ENCODE results near the gene TCEANC.
"Not testable (repeated sequence)": the region's sequence is repeated elsewhere in the genome, so short reads cannot be mapped to it uniquely, and the experiment has no call there.

The TCEANC gene

DNA sequence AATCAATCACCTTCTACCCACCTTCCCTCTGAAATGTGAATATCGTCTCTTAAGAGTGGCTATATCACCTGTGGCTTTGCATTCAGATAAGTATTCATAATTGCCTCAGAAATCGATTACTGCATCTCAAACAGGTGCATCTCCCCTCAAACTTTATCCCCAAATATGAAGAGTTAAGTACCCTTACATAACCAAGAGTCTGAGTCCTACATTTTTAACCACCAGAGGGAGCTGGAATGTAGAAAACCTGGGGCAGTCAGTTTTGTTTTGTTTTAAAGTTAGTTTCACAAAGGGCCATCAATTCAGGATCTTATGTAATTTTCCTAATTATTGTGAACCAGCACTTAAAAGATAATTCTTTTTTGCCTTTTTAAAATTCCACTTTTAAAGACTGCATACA, 5.7 kb downstream of the TCEANC start:
- peak in 1 of 3 donors; percentile 20 for DNase-seq (ENCODE audit: low read depth in 3 of 3)

DNA sequence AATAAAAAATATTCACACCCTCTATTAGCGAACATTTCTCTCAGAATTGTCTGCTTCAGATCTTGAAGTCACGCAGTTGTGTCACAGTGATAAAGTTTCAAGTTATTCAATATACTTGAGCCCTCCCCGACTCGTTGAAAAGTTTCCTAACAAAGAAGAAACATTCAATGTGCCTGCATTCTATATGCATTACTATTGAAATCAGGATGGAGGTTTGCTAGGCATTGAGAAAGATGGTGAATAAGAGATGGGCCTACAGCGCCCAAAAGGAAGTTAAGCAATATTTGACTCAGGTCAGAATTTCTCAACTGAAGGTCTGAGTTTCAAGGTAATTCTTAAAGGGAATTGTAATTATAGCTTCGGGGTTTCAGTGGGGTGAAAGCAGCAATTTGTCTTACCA, 6.1 kb downstream of the TCEANC start:
- no peak for DNase-seq (ENCODE audit: low read depth in 3 of 3)

DNA sequence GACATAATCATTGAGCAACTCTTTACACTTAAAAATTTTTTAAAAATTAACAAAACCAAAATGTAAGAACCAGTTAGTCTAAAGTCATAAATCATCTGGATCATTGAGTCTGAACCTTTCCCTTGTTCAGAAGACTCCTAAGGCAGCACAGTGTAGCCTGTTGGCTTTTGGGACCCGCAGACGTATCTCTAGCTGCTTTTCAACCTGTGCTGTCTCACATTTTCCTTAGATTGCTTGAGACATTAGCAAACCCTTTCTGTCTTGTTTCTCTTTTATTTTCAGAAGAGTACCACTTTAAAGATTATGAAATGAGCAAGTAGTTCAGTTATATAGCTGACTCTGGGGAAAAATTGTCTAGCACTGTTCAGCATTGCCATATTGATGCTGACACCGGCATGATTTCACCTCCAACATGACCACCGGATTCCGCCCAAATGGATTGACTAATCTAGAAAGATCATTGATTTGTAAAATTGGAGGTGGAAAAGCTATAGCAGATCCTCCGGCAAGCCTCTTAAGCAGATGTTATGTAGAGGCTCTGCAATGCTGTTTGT, 8.9 kb downstream of the TCEANC start:
- DNase-seq (ENCODE audit: low read depth in 3 of 3), result no peak

GRCh38 chrX:13662355-13662791, 9.4 kb downstream of the TCEANC start:
- DNase-seq (ENCODE audit: low read depth in 3 of 3), result no peak

DNA sequence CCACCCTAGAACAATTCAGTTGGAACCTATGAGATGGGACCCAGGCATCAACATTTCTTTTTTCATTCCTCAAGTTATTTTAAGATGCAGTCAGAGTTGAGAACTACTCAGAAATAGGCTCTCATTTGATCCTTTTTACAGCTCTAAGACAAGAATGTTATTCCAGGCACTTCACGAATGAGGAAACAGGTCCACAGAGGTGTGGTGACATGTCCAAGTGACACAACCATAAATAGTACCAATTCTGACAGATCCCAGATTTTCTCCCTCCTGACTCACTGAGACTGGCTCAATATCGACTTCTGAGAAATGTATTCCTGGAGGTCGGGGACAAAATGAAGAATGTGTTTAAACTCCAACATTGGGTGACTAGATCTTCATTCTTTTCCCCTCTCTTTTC, 11.1 kb downstream of the TCEANC start:
- no peak for DNase-seq (ENCODE audit: low read depth in 3 of 3)

GRCh38 chrX:13666836-13667235, 13.9 kb downstream of the TCEANC start:
- DNase-seq (ENCODE audit: low read depth in 3 of 3), result no peak

GRCh38 chrX:13667919-13668318, 15.0 kb downstream of the TCEANC start:
- no peak for DNase-seq (ENCODE audit: low read depth in 3 of 3)

GRCh38 chrX:13669246-13669737, 16.4 kb downstream of the TCEANC start:
- peak in 2 of 3 donors; percentile 29 for DNase-seq (ENCODE audit: low read depth in 3 of 3)

DNA sequence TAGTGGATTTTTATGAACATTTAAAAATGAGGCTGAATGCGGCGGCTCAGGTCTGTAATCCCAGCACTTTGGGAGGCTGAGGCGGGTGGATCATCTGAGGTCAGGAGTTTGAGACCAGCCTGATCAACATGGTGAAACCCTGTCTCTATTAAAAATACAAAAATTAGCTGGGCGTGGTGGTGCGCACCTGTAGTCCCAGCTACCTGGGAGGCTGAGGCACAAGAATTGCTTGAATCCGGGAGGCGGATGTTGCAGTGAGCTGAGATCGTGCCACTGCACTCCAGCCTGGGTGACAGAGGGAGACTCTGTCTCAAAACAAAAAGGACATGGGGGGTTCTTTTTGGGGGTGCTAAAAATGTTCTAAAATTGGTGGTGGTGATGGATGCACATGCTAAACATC, 16.8 kb downstream of the TCEANC start:
- DNase-seq (ENCODE audit: low read depth in 3 of 3), result not testable (repeated sequence)

- no peak for DNase-seq (ENCODE audit: low read depth in 3 of 3)
Measured at GRCh38 chrX:13670197-13670596, 17.3 kb downstream of the TCEANC start.

DNA sequence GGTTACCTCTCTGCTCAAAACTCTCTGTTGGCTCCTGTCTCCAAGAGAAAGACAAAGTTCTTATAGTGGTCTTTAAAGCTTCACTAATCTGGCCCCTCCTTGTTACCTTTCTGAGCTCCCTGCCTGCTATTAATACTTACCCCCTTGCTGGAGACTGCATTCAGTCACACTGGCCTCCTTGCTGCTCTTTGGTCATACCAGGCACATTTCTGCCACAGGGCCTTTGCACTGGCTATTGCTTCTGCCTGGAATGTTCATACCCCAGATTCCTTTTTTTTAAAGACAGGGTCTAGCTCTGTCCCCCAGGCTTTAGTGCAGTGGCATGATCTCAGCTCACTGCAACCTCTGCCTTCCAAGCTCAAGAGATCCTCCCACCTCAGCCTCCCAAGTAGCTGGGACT, 20.1 kb downstream of the TCEANC start:
- DNase-seq (ENCODE audit: low read depth in 3 of 3), result no peak

DNA sequence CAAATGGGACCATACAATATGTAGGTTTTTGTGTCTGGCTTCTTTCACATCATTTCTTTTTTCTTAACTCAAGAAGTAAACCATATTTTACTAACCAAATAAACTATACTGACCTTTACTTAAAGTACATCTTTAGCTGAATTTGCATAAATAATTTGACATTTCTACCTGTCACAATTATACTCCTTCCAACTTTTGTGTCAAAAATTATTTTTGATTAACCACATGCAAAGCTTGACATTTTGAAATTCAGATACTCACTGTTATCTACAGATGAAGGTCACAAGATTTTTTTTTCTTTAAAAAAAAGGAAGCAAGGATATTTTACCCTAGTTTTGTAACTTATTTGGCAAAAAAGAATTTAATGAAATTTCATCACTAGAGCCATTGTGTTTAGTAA, 23.9 kb downstream of the TCEANC start:
- DNase-seq (ENCODE audit: low read depth in 3 of 3), result no peak

DNA sequence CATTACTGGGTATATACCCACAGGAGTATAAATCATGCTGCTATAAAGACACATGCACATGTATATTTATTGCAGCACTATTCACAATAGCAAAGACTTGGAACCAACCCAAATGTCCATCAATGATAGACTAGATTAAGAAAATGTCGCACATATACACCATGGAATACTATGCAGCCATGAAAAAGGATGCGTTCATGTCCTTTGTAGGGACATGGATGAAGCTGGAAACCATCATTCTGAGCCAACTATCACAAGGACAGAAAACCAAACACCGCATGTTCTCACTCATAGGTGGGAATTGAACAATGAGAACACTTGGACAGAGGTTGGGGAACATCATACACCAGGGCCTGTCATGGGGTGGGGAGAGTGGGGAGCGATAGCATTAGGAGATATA, 26.8 kb downstream of the TCEANC start:
- DNase-seq (ENCODE audit: low read depth in 3 of 3), result not testable (repeated sequence)

- no peak for DNase-seq (ENCODE audit: low read depth in 3 of 3)
Measured at GRCh38 chrX:13681595-13681994, 28.7 kb downstream of the TCEANC start.

DNA sequence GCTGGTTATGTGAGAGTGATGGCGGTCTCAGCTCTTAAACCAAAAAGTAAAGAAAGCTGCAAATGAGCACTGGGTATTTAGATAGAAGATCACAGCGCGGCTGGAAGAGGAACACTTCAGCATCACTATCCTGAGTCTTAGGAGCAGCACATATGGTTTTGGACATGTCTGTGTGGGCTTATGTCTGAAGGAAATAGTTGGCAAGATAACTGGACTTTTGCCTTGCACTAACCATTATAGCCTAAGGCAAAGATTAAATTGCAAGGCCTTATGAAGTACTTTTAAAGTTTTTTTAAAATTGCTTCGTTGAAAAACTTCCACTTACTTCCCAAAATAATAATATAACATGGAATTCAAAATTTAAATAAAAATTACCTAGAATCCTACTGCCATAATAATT, 31.4 kb downstream of the TCEANC start:
- DNase-seq (ENCODE audit: low read depth in 3 of 3), result no peak

DNA sequence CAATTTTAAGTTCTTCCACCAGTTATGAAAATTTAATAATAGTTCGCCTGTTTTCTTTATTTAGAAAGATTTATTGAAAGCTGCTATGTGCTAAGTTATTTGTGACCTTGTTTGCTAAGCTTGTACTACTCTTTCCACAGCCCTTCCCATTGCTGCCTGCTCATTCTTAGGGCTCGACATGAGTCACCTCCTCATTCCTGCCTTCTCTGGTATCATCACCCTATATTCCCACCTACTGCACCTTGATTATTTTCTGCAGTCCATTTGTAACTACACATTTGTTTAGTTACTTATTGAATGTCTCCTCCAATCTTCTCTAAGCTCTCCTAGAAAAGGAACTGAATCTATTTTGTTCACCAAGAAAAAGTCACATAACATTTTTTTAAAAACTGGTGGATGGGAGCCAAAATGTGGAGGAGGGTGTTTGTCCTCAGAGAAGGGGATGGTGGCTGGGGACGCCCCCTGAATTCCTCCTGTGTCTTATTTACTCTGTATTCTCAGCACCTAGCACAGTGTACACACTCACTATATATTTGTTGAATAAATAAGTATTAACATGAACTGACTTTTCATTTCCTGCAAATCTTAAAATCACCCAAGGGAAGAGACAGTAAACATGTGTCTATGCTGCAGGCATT, 32.3 kb downstream of the TCEANC start:
- DNase-seq (ENCODE audit: low read depth in 3 of 3), result no peak

DNA sequence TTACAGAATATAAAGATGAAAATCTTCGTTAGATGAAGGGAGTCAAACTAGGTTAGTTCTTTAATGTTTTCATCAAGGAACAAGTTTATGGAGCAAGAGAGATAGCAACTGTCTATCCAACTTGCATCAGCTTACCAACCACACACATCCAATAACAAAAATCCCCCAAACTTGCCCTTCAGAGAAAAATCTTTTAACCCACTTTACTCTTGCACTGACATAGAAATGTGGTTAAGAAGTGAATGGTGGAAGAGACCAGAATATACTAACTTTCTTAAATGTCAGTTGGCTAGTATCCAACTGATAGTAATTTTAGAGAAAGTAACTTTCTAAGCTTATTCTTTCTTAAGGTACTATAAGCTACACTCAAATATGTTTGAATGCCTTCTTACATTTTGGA, 34.3 kb downstream of the TCEANC start:
- no peak for DNase-seq (ENCODE audit: low read depth in 3 of 3)

GRCh38 chrX:13688384-13688957, 35.5 kb downstream of the TCEANC start:
- no peak for DNase-seq (ENCODE audit: low read depth in 3 of 3)

DNA sequence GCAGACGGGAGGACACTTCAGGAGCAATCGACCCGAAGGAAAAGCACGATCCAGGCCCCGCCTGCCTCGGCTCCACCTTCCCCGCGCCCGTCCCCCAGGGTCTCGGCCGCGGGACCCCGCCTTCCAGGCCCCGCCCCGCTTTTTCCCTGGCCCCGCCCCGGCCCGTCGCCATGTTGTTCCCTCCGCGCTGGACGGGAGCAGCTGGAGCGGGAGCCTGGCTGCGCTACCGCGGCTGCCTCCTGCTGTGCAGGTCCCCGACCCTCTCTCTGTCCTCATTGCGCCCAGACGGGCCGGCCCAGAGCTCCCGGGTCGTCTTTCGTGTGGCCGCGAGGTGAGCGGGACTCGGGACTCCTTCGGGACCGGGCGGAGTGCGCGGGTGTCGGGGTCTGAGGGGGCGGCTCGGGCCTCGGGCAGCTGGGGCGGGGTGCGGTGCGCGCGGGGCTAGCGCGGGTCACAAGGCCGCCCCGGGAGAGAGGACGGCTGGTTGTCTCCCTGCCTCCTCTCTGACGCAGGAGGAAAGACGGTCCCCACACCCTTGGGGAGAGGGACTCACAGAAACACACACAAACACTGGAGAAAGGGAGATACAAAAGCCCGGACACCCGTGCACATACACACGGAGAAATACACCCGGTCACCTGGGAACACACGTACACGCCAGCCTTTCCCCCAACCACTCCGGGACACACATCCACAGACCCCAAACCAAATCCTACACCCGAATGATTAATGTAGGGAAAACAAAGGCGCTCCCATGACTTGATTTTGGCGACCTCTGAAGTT, 36.2 kb downstream of the TCEANC start, which contains the start of gene RAB9A:
Gene RAB9A, plus strand, starts transcription at position 171 of the 783 bp plus-strand sequence. CDS start 19,619 bp downstream, outside the sequence.
- DNase-seq (ENCODE audit: low read depth in 3 of 3), result peak; percentile 63 to 76 (median 69)

- DNase-seq (ENCODE audit: low read depth in 3 of 3), result no peak
Measured at GRCh38 chrX:13689741-13690211, 36.8 kb downstream of the TCEANC start.

DNA sequence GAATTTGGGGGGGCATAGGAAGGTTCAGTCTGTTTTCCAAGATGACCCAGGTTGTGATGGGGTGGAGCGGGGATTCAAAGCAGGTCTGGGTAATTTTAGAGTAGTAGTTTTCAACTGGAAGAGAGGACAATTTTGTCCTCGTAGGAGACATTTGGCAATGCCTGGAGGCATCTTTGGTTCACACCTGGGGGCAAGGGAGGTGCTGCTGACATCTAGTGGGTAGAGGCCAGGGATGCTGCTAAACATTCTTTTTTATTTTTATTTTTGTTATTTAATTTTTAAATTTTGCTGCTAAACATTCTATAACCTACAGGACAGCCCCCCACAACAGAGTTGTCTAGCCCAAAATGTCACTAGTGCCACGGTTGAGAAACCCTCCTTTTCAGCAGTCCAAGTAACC, 37.9 kb downstream of the TCEANC start:
- DNase-seq (ENCODE audit: low read depth in 3 of 3), result no peak

GRCh38 chrX:13691841-13692371, 39.0 kb downstream of the TCEANC start:
- no peak for DNase-seq (ENCODE audit: low read depth in 3 of 3)

Data from stimulated activated CD4-positive, alpha-beta T cell treated with anti-CD3 and anti-CD28 coated beads, TNF-alpha, amount 100 ng/mL, for 48 hours (primary cell).